GM13977 (cell line): ENCODE measurements around the gene ETS2.
"Not testable (repeated sequence)": the region's sequence is repeated elsewhere in the genome, so short reads cannot be mapped to it uniquely, and the experiment has no call there.

ENCODE experiments used
- DNase-seq: peaks from one replicate; pipeline ENCODE4 v3.0.0; 2012; ENCODE audit warnings: low spot score
- in situ Hi-C: fragments of 300-500 bp; cut with MboI; formaldehyde crosslinking; loops from one replicate; pipeline ENCODE4 v1.12.0; 2022; ENCODE audit warnings: low sequenced_read_pairs, low pct_unique_long_range_greater_than_20kb, mixed read lengths, inconsistent platforms; ENCODE audit not compliant: unreplicated experiment
- TF ChIP-seq, protein P1 (sequence below): IDR thresholded peaks from 2 replicates; pipeline ENCODE4 v1.5.1; 2012; ENCODE audit warnings: mild to moderate bottlenecking, control low read depth; ENCODE audit not compliant: insufficient read depth; ENCODE audit errors: extremely low read depth, missing control alignments

Gene ETS2

DNA sequence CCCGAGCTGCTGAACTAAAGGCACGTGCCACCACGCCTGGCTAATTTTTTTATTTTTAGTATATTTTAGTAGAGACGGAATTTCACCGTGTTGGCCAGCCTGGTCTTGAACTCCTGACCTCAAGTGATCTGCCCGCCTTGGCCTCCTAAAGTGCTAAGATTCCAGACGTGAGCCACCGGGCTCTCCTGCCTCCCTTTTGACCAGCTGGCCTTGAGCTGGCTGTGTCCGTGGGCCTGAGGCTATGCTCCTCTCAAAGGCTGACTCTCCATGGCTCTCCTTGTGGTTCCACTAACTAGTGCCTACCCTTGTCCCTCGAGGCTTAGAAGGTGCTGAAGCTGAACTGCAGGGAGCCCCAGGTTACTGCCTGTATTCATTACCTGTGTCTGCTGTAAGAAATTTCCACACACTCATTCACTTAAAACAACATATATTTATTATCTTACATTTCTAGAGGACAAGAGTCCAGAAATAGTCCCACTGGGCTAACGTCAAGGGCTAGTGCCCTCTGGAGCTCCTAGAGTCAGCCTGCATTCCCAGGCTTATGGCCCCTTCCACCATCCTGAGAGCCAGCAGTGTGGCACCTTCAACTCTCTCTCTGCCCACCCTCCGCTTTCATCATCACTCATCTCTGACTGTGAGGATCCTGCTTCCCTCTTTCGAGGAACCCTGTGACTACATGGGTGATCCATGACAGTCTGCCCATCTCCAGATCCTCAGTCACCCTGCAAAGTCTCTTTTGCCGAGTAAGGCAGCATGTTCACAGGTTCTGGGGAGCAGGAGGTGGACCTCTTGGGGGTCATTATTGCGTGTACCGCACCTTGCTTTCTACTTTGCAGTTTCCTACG is 34.9 kb downstream of the ETS2 start:
- in situ Hi-C loops, result no loop called here

DNA sequence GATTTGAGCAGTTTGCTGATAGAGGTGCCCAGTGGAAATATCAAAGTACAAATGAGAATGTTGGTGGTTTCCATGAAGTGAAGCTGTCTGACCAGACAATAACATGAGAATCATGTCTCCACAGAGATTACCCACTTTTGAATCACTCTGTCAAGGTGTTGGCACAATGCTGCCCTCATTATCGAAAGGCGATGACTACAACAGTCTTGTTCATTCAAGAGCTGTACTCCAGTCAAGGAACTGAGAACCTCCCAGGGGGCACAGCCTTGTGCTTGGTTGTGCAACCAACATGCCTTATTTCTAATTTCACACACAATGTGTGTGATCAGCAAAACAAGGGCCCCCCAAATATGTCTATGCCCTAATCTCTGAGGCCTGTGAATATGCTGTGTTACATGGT is 35.7 kb downstream of the ETS2 start:
- in situ Hi-C loops, result no loop called here

More for the DNA sequence above, 34.9 kb downstream of the ETS2 start:
- TF ChIP-seq, protein P1, sequence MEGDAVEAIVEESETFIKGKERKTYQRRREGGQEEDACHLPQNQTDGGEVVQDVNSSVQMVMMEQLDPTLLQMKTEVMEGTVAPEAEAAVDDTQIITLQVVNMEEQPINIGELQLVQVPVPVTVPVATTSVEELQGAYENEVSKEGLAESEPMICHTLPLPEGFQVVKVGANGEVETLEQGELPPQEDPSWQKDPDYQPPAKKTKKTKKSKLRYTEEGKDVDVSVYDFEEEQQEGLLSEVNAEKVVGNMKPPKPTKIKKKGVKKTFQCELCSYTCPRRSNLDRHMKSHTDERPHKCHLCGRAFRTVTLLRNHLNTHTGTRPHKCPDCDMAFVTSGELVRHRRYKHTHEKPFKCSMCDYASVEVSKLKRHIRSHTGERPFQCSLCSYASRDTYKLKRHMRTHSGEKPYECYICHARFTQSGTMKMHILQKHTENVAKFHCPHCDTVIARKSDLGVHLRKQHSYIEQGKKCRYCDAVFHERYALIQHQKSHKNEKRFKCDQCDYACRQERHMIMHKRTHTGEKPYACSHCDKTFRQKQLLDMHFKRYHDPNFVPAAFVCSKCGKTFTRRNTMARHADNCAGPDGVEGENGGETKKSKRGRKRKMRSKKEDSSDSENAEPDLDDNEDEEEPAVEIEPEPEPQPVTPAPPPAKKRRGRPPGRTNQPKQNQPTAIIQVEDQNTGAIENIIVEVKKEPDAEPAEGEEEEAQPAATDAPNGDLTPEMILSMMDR, result no peak
- no peak for DNase-seq

GRCh38 chr21:38842079-38842478 is 36.4 kb downstream of the ETS2 start:
- in situ Hi-C loops, result no loop called here
- no peak for DNase-seq
- TF ChIP-seq, protein P1, result no peak

More for the DNA sequence above, 35.7 kb downstream of the ETS2 start:
- TF ChIP-seq, protein P1, result no peak
- DNase-seq, result no peak

- TF ChIP-seq, protein P1, result no peak
- in situ Hi-C loops, result no loop called here
- no peak for DNase-seq
Observed at GRCh38 chr21:38843379-38843778, 37.6 kb downstream of the ETS2 start.

- TF ChIP-seq, protein P1, result no peak
- in situ Hi-C loops, result no loop called here
- DNase-seq, result no peak
Observed at GRCh38 chr21:38843806-38844503, 38.2 kb downstream of the ETS2 start.

- in situ Hi-C loops, result not testable (repeated sequence)
Observed at GRCh38 chr21:38845374-38845773, 39.6 kb downstream of the ETS2 start.

DNA sequence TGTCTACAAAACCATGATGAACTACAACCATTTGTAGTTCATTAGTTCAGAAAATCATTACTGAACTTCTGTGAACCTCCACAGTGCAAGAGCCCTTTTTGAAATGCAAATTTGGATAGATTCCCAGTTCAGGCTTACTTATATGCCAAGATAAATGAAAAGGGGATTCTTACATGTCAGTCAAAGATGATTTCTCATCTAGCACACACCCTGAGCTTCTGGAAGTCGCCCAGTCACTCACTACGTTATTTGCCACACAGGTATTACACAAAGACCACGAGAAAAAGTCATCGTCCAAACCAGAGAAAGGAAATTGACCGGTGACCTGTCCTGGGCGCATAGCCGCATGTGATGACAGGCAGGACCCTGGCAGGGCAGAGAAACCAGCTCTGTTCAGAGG is 41.8 kb downstream of the ETS2 start:
- in situ Hi-C loops, result no loop called here
- DNase-seq, result no peak
- TF ChIP-seq, protein P1, result no peak

More at GRCh38 chr21:38845374-38845773, 39.6 kb downstream of the ETS2 start:
- not testable (repeated sequence) for DNase-seq
